H1 (cell line): ENCODE results near the gene NR2F6. TPM values are rescaled to one million over a fixed set of nuclear protein-coding genes. Genes with fewer than 3 reads are reported as not detected.

Experiments
- CHD1 ChIP-seq: IDR thresholded peaks from 2 replicates; pipeline ENCODE4 v1.6.1; 2012; ENCODE audit warnings: low read depth, low read length, improper control_type of control experiment
- CREB1 ChIP-seq: IDR thresholded peaks from 2 replicates; pipeline ENCODE4 v1.6.1; 2012; ENCODE audit warnings: inconsistent platforms
- JUN ChIP-seq: IDR thresholded peaks from 2 replicates; pipeline ENCODE4 v1.6.1; 2011; ENCODE audit warnings: low read depth, mild to moderate bottlenecking, improper control_type of control experiment, low read length
- JUND ChIP-seq: IDR thresholded peaks from 2 replicates; pipeline ENCODE4 v1.6.1; 2011; ENCODE audit warnings: mild to moderate bottlenecking, improper control_type of control experiment, low read length
- KDM1A ChIP-seq: fragments of 200-600, 300-600 bp; sonication (generic); IDR thresholded peaks from 2 replicates; pipeline ENCODE4 v1.7.1; 2016; ENCODE audit warnings: mild to moderate bottlenecking, low read length, borderline replicate concordance
- POLR2A ChIP-seq, 2 experiments: IDR thresholded peaks; 1 replicate in 1 of 2; 2 replicates in 1 of 2; pipeline ENCODE4 v1.6.1; 2011; ENCODE audit warnings: low read depth in 2 of 2, low read length in 2 of 2, mild to moderate bottlenecking in 2 of 2; ENCODE audit errors: control extremely low read depth in 1 of 2
- polyA plus RNA-seq, 7 experiments: library from polyadenylated mRNA; depleted of rRNA in 3 of 7; stranded (reverse) in 5 of 7; unstranded in 2 of 7; fragments of >200 nt in 5 of 7; fragments of 200-250 nt in 2 of 7; gene quantifications; 1 replicate in 5 of 7; 2 replicates in 1 of 7; 4 replicates in 1 of 7; pipeline versions ENCODE4 v1.2.1 to v1.2.3, GENCODE V29; 2011 to 2013; ENCODE audit warnings: missing spikeins in 2 of 7, mixed read lengths in 2 of 7
- total RNA-seq: library from RNA; stranded (reverse); fragmentation: NEBNext Ultra II Directional; extraction: Animal tissue kit (Norgen Biotek cat#: 25700); gene quantifications from 2 replicates; pipeline ENCODE4 v1.2.1, GENCODE V29; 2021

The NR2F6 gene
- total and polyA plus RNA-seq, 2 of the 8 experiments (the other 6 are each of a cell fraction or from before 2014, with no cell fraction given), result 99.7 to 114 TPM

- no peak for TF ChIP-seq POLR2A (IDR thresholded peaks at IDR 0.05; ENCODE audit: control extremely low read depth in 1 of 2, low read depth in 2 of 2, low read length in 2 of 2)
- TF ChIP-seq KDM1A, result no peak
- no peak for TF ChIP-seq CHD1
- no peak for TF ChIP-seq CREB1
- TF ChIP-seq JUND, result no peak
- no peak for TF ChIP-seq JUN
Measured at GRCh38 chr19:17200408-17201079, 45.2 kb downstream of the NR2F6 start (continued).
